Neural cell (in vitro differentiated cells): ENCODE results near the gene USP16.

Experiments used
- EP300 ChIP-seq: fragments of 450-650 bp; conservative IDR thresholded peaks from 2 replicates; pipeline ENCODE4 v1.6.1; 2014; ENCODE audit warnings: antibody characterized with exemption, mild to moderate bottlenecking, moderate library complexity; ENCODE audit not compliant: poor library complexity, severe bottlenecking
- EZH2 ChIP-seq: fragments of 200-600, 300-800 bp; shearing (Covaris generic), sonication (generic); IDR thresholded peaks from 2 replicates; pipeline ENCODE4 v1.6.1; 2014; ENCODE audit warnings: antibody characterized with exemption, low read length, borderline replicate concordance, mild to moderate bottlenecking; ENCODE audit not compliant: insufficient read depth, poor library complexity, severe bottlenecking
- MXI1 ChIP-seq: fragments of 450-650 bp; conservative IDR thresholded peaks from 2 replicates; pipeline ENCODE4 v1.6.1; 2014; ENCODE audit warnings: antibody characterized with exemption, mild to moderate bottlenecking; ENCODE audit not compliant: poor library complexity, severe bottlenecking
- POLR2AphosphoS5 ChIP-seq: IDR thresholded peaks from 2 replicates; pipeline ENCODE4 v1.6.1; 2012
- RAD21 ChIP-seq: fragments of 450-650 bp; conservative IDR thresholded peaks from 2 replicates; pipeline ENCODE4 v1.6.1; 2014; ENCODE audit warnings: antibody characterized with exemption, mild to moderate bottlenecking, moderate library complexity
- TAF1 ChIP-seq: IDR thresholded peaks from 2 replicates; pipeline ENCODE4 v1.6.1; 2012; ENCODE audit warnings: low read depth
- TF ChIP-seq, protein P1 (sequence below): fragments of 450-650 bp; IDR thresholded peaks from 2 replicates; pipeline ENCODE4 v1.5.1; 2014; ENCODE audit warnings: antibody characterized with exemption, mild to moderate bottlenecking, moderate library complexity; ENCODE audit not compliant: poor library complexity, severe bottlenecking
- TF ChIP-seq, protein P2 (sequence below): IDR thresholded peaks from 2 replicates; pipeline ENCODE4 v1.6.1; 2012; ENCODE audit warnings: borderline replicate concordance

DNA sequence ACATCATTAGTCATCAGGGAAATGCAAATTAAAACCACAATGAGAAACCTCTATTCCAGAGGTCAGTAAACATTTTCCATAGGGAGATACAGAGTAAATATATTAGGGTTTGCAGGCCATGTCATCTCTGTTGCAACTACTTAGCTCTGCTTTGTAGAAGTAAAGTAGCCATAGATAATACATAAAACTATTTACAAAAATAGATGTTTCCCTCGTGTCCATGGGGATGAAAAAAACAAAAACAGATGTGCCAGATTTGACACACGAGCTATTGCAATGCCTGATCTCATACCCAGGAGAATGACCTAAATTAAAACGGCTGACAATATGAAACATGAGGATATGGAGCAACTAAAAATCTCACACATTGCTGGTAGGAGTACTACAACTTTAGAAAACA lies 49.1 kb upstream of the USP16 start:
- TF ChIP-seq, protein P1, sequence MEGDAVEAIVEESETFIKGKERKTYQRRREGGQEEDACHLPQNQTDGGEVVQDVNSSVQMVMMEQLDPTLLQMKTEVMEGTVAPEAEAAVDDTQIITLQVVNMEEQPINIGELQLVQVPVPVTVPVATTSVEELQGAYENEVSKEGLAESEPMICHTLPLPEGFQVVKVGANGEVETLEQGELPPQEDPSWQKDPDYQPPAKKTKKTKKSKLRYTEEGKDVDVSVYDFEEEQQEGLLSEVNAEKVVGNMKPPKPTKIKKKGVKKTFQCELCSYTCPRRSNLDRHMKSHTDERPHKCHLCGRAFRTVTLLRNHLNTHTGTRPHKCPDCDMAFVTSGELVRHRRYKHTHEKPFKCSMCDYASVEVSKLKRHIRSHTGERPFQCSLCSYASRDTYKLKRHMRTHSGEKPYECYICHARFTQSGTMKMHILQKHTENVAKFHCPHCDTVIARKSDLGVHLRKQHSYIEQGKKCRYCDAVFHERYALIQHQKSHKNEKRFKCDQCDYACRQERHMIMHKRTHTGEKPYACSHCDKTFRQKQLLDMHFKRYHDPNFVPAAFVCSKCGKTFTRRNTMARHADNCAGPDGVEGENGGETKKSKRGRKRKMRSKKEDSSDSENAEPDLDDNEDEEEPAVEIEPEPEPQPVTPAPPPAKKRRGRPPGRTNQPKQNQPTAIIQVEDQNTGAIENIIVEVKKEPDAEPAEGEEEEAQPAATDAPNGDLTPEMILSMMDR = no peak
- TF ChIP-seq TAF1 (no peak), EP300 (no peak), RAD21 (no peak), EZH2 (no peak), POLR2AphosphoS5 (no peak), MXI1 (no peak)
- TF ChIP-seq, protein P2, sequence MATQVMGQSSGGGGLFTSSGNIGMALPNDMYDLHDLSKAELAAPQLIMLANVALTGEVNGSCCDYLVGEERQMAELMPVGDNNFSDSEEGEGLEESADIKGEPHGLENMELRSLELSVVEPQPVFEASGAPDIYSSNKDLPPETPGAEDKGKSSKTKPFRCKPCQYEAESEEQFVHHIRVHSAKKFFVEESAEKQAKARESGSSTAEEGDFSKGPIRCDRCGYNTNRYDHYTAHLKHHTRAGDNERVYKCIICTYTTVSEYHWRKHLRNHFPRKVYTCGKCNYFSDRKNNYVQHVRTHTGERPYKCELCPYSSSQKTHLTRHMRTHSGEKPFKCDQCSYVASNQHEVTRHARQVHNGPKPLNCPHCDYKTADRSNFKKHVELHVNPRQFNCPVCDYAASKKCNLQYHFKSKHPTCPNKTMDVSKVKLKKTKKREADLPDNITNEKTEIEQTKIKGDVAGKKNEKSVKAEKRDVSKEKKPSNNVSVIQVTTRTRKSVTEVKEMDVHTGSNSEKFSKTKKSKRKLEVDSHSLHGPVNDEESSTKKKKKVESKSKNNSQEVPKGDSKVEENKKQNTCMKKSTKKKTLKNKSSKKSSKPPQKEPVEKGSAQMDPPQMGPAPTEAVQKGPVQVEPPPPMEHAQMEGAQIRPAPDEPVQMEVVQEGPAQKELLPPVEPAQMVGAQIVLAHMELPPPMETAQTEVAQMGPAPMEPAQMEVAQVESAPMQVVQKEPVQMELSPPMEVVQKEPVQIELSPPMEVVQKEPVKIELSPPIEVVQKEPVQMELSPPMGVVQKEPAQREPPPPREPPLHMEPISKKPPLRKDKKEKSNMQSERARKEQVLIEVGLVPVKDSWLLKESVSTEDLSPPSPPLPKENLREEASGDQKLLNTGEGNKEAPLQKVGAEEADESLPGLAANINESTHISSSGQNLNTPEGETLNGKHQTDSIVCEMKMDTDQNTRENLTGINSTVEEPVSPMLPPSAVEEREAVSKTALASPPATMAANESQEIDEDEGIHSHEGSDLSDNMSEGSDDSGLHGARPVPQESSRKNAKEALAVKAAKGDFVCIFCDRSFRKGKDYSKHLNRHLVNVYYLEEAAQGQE = no peak
